Stimulated activated CD8-positive, alpha-beta memory T cell treated with anti-CD3 and anti-CD28 coated beads, Interleukin-15, amount 100 ng/mL, for 1 hour (primary cell): ENCODE measurements around the gene SYNPO.

Source experiments
- DNase-seq: peaks from one replicate; pipeline ENCODE4 v3.0.0-alpha.2; 2020; ENCODE audit warnings: low read depth

Gene SYNPO, protein sequence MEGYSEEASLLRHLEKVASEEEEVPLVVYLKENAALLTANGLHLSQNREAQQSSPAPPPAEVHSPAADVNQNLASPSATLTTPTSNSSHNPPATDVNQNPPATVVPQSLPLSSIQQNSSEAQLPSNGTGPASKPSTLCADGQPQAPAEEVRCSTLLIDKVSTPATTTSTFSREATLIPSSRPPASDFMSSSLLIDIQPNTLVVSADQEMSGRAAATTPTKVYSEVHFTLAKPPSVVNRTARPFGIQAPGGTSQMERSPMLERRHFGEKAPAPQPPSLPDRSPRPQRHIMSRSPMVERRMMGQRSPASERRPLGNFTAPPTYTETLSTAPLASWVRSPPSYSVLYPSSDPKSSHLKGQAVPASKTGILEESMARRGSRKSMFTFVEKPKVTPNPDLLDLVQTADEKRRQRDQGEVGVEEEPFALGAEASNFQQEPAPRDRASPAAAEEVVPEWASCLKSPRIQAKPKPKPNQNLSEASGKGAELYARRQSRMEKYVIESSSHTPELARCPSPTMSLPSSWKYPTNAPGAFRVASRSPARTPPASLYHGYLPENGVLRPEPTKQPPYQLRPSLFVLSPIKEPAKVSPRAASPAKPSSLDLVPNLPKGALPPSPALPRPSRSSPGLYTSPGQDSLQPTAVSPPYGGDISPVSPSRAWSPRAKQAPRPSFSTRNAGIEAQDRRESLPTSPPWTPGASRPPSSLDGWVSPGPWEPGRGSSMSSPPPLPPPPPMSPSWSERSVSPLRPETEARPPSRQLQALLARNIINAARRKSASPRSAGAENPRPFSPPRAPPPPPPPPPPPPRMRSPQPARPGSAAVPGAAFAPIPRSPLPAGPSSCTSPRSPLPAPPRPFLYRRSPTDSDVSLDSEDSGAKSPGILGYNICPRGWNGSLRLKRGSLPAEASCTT

DNA sequence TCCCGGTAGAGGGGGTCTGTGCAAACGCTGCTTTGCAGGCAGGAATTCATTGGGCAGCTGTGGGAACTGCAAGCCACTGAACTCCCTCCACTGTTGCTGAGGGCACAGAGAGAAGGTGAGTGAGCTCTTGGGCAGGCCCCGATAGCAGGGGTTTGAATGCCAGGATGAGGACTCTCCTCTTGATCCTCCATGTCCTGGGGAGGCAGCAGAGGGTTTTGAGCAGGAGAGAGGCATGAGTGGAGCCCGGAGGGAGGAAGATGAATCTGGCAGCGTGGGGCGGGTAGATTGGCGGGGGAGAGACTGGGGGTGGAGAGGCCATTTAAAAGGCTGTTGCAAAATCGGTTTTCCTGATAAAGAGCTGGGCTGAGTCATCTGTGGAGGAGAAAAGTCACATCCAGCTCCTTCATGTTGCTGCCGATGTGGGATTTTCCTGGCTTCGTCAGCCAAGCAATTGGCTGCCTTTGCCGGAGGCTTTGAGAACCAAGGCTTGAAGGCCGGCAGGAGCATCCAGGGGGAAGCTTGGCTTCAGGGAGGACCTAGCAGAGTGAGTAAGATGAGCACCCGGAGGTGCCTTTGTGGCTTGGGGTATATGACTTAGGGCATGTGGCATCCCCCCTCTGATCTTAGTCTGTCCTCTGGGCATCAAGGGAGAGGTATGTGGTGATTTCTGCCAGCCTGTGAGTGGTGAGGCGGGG is at the start of gene SYNPO:
Gene SYNPO (plus strand): TSS at position 350 of the 695 bp plus-strand sequence. CDS start 7,616 bp downstream, outside the sequence.
- no peak for DNase-seq

DNA sequence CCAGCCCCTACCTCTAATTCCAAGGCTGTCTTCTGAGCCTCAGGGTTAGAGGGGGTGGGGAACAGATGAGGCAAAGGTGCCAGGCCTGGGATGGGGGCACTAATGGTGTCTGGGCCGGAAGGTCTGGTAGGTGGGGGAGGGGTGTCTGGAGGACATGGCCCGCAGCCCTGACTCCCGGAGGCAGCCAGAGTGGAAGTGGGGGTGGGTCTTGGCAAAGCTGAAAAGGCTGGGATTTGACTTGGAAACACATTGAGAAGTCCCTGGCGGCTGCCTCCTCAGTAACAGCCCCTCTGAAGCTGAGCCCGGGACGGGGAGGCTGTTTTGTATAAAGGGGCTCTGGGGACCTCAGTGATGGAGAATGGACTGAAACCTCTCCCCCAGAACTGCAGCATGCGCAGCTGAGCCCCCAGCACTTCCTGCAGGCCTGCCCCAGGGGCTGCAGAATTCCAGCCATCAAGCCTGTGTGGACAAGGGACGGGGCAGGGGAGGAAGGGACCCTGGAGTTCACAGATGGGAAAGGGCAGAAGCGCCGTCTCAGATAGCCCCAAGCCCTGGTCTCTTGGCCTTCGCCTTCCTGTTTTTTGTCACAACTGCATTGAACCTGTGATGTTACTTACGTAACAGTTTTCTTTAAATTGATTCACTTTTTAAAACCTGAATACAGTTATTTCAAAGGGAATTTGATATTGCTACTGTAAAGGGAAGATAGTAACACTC is 49.3 kb upstream of the SYNPO start:
- no peak for DNase-seq

DNA sequence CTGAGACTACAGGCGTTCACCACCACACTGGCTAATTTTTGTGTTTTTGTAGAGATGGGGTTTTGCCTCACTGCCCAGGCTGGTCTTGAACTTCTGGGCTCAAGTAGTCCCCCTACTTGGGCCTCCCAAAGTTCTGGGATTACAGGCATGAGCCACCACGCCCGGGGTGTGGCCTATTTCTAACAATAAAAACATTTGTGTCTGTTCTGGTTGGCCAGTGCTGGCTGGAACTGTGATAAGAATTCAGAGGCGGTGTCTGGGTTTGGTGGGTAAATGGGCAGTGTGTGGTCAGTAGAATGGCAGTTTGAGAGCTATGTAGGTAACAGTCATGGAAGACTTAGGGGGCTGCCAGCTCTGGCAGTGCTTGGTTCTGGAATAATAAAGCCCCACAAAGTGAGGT is 46.9 kb upstream of the SYNPO start:
- DNase-seq, result no peak

DNA sequence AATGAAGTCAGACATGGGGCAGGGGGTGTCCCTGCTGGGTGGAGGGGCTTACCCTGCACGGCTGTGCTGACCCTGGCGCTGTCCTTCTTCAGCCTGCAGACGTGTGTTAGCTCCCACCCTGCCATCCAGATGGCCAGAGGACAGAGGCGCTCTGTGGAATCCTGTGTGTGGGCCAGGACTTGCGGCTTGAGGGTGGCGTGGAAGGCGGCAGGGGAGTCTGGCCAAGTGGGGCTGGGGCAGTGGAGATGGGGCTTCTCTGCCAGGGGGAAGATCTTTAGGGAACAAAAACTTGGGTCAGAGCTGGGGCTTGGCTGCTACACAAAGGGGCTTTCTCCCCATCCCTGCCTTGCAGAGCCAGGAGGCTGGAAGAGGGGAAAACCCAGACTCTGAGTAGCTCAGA is 46.5 kb upstream of the SYNPO start:
- DNase-seq, result no peak

DNA sequence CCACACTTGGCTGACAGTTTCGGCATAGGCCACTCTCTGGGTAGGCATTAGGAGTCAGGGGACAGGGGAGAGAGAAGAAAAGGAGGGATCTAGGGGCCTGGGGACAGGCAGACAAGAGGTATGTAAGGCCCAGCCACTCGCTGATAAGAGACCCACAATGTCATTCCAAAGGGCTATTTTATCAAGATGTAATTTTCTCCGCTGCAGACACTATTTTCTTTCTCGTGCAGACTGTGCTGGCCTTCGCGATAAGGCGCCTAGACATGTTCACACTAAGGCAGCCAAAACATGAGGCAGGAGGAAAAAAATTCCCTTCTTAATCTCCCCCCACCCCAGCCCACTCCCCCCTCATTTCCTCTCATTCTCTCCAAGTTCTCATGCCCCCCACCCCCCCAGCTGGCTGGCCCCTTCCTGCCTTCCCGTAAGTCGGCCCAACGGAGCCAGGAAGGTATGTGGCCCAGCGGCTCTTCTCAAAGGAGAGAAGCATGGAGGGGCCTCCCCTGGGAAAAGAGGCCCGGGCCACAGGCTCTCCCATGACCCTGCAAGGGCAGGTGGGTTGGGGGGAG is 44.9 kb upstream of the SYNPO start:
- DNase-seq, result no peak

DNA sequence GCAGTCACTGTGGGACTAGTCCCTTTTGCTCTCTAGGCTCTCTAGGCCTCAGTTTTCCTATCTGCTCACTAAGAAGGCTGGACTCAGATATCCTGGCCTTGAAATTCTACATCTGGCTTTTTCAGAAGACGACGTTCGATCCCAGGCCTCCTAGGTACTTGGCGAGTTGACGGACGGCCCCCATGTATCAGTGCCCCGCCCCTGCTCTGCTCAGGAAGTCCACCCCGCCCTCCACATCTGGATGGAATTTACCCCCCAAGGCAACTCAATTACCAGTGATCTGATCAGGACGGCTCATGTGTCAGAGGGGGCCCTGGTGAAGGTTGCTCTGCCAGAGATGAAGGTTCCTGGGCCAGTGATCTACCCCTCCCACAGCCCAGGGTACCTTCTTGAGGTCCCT is 44.1 kb upstream of the SYNPO start:
- DNase-seq, result no peak

DNA sequence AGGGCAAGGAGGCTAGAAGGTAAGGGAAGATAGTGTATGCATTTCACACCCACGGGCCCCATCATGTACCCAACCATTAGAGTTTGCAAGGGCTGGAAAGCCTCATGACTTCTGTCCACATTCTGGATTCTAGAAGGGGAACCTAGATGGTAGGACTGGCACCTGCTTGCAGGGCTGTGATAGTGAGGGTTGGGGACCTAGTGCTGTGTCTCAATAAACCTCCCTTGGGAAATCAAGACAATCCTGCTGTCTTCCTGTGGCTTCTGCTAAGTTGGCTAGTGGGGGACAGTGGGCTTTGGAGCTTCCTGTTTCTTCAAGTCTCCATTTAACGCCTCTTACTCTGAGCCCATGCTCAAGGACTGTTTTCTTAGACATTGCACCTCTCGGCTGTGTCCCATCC is 43.6 kb upstream of the SYNPO start:
- no peak for DNase-seq

DNA sequence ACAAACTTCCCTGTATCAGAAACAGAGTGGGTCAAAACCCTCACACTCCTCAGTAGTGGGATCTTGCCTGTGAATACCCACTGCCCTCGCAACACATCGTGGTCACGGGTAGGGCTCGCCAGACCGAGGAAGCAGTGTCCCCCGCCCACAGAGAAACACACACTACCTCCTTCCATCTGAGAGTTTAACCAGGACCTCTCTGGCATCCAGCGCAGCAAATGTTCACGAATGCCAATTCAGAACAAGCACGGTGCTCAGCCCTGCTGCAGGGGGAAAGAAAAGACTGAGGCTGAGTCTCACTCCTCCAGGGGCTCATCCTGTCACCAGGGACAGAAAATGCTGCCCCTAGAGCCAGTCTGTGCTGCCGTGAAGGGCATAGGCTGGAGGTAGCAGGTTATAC is 42.5 kb upstream of the SYNPO start:
- DNase-seq, result no peak

DNA sequence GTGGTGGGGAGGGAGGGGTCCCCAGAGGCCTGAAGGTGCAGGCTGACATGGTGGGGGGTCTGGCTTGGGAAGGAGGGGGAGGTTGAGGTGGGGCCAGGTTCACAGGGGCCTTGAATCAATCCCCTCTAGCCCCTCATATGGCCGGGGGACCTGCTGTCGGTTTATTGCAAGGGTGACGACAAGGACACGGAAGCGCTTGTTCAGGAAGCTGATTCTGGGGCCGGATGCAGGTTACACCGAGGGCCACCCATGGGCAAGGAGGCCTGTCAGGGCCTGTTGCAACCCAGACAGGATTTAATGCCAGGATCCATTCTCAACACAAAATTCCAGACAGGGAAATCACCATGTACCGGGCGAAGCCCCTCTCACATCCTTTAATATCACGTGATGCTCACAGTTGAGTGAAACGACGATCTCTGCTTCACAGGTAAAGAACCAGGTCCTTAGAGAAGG is 41.6 kb upstream of the SYNPO start:
- DNase-seq, result no peak

DNA sequence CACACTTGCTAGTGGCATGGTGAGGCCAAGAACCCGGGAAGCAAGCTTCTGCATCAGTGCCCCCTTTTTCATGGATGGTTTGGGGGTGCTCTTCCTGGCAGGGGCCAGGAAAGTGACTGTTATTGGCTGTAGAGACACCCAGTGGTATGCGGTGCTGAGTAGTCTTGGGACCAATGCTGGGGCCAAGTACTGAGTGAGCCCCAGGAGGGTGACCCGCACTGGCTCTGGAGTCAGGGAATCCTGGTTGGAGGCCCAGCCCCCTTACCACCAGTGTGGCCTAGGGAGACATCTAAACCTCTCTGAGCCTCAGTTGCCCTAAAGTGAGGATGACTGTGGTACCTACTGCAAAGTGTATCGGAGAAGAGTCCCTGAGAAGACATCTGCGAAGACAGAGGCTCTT is 41.2 kb upstream of the SYNPO start:
- no peak for DNase-seq

DNA sequence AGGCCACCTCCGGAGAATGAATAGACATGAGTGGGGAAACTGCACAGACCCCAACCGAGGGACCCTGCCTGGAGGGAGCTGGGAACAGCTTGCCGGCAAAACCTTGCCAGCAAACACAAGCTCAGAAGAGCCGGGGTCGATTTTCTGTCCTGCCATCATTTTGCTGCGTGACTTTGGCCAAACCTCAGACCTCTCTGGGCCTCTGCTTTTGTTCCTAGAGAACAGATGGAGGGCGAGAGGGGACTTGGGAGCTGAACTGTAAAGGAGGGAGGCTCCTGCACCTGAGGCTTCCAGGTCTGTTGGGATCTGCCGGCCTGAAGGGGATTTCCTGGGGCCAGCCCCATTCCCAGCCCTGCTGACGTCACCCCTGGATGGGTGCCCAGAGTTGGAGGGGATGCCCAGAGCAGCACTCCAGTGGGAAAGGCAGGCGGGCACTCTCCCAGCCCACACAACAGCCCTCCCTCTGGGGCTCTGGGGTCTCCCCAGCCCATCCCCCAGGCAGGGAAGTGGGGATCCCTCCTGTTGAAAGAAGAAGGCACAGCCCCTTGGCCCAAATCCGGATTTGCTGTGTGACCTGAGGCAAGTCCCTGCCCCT is 40.4 kb upstream of the SYNPO start:
- no peak for DNase-seq

DNA sequence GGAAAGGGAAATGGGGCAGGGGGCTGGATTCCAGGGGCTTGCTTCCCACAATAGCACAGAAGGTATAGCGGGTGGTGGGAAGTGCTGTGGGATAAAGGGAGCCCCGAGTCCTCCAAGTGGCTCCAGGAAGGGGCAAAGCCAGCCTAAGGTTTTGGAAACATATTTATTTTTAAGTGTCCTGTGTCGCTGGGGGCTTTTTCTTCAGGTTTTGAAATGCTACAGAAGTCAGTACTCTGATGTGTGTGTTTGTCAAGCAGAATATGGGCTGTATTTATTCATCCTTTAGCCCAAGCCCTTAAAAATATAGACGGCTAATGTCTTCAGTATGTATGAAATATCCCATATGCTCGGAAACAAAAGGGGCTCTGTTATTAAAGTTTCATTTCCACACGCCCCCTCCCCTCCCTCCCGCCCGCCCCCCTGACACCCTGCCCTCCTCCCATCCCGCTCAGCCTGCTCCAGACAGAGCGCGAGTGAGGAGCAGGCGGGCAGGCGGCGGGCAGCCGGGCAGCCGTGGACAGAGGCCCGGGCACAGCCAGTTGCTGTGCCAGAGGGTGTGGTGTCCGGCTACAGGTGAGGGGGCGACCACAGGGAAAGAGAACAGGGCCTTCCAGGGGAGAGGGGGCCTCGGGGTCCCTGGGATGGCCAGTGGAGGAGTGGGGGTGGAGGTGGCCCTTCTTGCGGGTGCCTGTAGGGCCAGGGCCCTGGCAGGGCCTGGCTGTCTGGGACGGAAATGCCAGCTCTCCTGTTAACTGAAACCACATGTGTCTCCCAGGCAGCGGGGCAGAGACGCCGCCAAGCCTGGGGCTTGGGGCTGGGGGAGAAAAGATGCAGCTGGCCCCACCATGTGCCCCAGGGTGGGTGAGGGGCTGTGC is 39.6 kb upstream of the SYNPO start:
- no peak for DNase-seq

DNA sequence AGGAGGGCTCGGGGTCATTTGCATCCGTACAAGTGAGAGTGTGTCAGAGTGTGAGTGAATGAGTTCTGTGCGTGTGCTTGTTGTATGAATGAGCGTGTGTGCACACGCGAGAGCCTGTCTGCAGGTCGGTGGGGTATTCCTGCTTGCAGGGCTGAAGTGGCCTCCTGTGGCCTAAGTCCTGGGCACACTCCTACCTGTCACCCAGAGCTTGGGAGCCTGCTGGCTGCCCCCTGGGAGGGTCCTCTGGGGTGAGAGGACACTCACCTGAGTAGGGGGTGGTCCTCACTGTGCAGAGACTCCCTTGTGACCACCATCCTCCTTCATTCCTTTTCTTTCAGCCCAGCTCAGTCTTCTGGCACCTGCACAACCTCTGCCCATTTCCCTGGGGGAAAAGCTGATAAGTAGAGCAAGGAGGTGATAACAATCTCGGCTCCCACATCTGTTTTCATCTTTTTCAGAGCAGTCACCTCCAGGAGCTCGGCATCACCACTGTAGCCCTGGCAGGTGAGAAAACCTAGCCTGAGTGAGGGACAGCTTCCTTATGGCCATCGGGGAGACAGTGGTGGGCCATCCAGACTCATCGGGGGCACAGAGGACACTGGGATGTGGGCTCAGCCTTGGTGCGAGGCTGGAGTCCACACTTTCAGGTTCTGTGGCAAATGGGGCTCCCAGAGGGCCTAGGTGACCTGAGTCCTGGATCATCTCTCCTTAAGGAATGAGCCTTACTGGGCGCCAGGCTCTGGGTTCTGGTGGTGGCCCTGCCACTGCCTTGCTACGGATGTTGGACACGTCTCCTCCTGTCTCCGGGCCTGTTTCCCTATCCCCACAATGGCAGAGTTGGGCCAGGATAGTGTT is 38.7 kb upstream of the SYNPO start:
- no peak for DNase-seq

DNA sequence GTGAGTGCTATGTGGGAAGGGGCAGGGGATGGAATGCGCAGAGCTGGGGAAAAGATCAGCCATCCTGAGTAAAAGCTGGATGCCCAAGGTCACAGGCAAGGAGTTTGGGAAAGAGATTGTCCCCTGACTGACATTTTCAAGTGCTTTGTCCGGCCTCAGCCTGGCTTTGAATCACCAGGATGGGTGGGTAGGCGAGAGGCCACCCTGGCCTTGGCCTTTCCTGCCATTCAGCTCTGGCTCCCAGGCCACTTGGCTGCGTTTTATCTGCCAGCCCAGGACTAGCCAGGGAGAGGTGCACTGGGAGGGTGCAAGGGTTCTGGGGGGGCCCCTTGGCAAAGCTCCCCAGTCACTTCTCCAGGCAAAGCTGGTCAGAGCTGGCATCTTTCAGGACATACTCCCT is 37.4 kb upstream of the SYNPO start:
- DNase-seq, result no peak

DNA sequence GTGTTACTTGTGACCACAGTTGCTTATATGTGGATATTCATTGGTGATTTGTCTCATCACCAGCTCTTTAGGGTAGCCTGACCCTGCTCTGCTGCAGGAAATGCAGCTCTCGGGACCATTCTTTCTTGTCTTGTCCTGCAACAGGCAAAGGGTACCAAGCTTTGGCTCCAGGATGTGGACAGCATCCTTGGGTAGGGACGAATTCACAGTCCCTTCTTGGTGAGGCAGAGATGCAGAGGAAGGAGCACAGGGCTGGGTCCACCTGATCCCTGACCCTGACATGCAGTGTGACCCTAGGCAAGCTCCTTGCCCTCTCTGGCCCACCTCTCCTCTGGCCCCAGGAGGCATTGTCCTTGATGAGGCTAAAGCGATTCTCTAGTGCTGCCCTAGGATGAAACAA is 37.0 kb upstream of the SYNPO start:
- no peak for DNase-seq

DNA sequence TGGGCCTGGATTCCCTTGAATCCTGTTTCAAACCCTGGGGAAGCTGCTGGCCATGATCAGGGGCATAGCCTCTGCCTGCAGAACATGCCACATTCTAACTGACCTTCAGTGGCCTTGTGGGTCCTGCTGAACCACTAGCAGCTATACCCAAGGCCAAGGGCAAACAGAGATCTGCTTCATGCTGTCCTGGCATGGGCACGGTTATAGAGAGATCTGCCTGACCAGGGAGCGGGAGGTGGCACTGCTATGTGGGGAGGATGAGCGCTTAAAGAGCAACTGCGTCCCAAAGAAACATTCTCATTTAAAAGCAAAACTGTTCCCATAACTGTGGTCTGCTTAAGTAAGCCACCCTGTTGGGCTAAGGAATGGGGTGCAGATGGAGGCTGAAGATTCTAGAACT is 36.5 kb upstream of the SYNPO start:
- DNase-seq, result no peak

DNA sequence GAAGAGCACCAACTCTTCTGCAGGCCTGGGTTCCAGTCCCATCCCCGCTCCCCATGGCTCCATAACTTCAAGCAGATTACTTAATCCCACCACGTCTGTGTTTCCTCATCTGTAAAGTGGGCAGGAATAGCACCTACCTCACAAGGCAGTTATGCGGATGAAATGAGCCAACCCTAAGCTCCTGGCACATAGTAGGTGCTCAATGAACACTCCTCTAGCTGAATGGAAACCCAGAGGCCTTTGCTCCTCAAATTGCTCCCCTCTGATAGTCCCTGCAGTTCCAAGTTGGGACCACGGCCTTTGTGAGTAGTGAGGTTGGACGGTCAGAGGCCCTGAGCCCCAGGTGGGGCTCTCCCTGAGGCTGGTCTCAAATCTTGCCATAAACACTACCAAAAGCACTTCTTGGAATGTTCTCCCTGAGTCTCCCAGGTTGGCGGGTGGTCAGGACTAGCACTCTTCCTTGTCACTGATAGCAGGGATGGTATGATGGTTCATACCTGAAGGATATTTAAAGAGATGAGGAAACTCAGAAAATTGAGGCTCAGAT is 35.5 kb upstream of the SYNPO start:
- DNase-seq, result no peak

DNA sequence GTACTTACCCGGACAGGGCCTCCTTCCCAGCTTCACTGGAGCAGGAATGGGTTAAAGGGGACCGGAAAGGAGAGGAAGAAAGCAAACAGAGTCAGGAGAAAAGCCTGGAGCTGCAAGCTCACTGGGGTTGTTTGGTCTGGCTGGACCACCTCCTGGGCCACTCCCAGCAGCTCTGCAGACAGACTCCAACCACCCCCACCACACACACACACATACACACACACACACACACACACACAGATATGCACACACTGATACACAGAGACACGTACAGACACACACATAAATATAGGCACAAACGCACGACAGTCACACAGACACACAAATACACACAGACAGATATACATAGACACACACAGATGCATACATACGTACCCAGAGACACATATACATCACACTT is 34.9 kb upstream of the SYNPO start:
- DNase-seq, result no peak

DNA sequence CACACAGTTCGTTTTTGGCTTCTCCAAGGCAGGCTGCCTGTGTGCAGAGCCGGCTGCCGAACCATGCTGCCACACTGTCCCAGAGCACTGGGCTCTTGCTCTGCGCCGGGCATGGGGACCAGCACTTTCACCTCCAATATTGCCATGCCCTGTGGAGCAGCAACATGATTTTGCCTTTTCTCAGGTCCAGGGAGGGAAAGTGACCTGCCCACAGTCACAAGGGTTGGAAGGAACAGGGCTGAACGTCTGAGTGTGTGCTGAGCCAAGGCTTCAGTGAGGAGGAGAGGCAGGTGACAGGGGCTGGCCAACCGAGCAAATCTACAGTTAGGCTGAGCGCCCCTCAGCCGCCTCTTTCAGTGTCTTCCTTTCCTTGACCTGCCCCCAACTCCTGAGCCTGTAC is 34.0 kb upstream of the SYNPO start:
- DNase-seq, result no peak
